ENCODE data around the gene CTSS.
A peak's percentile ranks its signal among the peaks of the same experiment; 100 is the strongest.

The CTSS gene

DNA sequence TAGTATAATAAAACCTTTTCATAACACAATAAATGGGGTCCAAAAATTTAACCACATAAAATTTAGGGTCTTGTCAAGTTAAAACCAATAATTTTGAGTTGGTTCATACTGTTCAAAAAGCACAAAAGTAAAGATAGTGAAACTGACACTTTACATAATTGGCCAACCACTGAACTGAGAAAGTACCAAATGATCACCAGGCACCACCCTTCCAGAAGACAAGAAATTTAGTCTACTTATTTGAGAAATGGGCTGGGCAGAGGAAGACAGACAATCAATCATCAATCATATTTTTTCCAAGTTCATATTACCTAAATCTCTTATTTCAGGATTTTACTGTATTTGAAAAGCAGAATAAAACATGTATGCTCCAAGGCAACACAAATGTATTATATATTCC is 62.2 kb downstream of the CTSS start:
- DNase-seq: no peak

- DNase-seq: peak; percentile 10 to 98 (median 89)
Observed at GRCh38 chr1:150696995-150697927, 68.3 kb downstream of the CTSS start, which contains the start of gene GOLPH3L. Gene GOLPH3L (minus strand): TSS chr1:150697154. CDS start chr1:150694838, 2,316 bp downstream.

DNA sequence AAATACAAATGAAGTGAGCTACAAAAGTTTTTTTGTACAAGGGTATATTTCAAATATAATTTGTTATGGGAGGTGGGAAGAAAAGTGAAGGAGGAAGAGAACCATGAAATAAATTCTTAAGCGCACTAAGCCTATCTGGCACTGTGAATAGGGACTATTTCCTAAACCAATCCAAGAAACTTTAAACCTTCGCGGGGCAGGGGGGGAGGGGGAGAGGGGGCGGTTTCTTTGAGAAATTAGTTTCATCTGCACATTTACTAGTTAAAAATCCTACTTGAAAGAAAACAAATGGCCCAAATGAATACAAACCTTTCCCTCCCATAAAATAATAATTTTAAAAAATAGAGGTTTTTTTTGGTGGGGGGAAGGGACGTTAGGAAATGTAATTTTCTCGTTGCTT is 69.0 kb downstream of the CTSS start:
- DNase-seq: no peak

DNA sequence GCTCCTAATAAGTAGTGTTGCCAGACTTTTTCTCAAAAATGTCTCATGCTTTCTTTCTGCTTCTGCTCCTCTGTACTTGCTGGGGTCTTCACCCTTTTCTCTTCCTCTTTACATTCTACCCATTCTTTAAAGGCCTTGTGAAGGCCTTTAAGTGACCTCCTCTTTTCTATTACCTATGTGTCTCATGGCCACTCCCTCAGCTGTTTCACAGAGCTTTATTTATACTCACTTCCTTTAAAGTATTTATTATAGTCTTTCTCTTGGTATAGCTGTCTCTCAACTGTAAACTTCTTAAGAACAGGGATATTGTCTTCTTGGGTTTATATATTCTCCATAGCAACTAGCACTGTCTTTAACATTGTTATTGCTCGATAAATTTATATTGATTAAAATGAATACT is 69.4 kb downstream of the CTSS start:
- no peak for DNase-seq

DNA sequence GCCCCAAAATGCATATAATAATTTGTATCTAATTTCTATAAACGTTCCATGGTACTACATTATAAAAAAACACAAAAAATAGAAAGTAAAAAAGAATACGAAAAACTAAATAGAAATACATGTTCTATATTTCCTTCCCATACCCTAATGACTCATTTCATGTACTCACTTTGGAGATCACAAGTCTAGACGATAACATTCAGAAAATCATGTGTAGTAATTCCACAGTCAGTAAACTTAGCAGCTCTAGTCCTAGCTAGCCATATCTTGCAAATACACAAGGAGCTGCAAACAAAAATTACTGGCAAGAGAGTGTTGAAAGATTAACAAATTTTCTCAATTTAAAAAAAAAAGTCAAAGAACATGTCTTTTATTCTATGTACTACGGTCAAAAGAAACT is 70.0 kb downstream of the CTSS start:
- DNase-seq: no peak

DNA sequence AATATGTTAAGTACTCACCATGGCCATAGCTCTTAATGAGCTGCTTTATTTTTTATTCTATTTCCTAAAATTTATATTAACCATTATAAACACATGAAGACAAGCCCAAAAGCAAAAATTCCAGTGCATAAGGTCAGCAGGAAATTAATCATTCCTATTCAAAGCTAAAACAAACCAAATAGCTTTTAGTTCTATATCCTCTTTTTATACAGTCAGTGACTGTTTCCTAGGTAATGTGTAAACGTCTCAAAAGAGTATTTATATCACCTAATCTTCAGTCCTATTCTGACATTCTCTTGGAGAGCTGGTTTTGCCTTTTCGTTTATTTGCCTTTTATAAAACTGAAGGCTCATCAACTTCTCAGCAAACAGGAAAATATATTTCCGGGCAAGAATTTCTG is 72.9 kb downstream of the CTSS start:
- DNase-seq: no peak

DNA sequence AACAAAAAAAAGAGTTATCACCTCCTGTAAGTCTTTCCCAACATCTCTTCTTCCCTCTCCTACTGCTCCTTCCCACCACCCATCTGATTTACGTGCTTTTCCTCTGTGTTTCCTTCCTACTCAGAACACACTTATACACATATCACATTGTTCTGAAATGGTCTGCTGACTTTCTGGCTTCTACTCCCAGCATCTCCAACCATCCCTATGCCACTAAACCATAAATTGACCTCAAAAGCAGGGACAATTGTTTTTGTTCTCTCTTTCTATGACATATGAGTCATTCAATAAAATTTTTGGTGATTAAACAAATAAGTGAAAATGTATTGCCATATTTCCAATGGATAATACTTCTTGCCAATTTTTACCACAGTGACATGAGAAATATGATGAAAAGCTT is 76.8 kb downstream of the CTSS start:
- DNase-seq: no peak

GRCh38 chr1:150686275-150686674 is 79.3 kb downstream of the CTSS start:
- no peak for DNase-seq

DNA sequence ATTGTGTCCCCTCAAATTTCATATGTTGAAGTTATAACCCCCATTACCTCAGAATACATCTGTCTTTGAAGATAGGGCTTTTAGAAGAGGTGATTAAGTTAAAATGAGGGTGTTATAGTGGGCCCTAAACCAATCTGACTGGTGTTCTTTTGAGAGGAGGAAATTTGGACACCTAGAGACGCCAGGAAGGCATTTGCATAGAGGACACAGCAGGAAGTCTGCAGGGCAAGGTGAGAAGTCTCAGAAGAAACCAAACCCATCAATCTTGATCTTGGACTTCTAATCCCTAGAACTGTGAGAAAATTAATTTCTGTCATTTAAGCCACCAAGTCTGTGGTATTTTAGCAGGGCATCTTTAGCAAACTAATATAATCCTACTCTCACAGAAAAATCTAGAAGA is 81.7 kb downstream of the CTSS start:
- no peak for DNase-seq

Measured in amygdala (tissue), 56 donors.